ENCODE measurements around the gene KBTBD2.
"Not testable (repeated sequence)": the region's sequence is repeated elsewhere in the genome, so short reads cannot be mapped to it uniquely, and the experiment has no call there.

Gene KBTBD2

GRCh38 chr7:32893207-32893524 lies 1.6 kb upstream of the KBTBD2 start:
- no peak for DNase-seq (ENCODE audit: low read depth)

DNA sequence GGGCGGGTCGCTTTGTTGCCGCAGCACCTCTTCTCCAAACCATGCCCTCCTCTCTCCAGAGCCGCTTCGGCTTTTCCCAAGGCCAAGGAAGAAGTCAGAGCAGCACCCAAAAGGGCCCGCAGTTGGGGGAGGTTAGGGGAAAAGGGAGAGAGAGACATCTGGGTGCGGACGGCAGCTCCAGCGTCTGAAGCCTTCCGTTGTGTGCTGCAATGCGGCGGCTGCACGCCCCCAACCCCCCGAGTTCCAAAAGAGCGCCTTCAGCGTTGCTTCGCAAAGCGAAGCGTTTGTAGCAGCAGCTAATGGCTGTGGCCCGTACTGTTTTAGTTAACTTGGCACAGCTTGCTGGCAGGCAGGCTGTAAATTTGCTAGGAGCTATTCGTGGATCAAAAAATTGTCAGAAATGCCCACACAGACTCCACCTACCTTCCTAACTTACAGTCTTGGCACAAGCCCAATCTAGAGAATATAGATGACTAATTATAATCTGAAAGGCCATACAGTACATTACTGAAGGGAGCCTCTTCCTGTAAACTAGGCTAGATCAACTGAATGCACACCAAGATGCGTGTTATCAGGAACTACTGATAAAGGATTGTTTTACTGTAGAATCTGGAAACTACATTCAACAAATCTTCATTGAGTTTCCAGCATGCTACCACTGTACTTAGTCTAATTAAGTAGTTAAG lies 1.1 kb upstream of the KBTBD2 start:
- no peak for DNase-seq (ENCODE audit: low read depth)

- DNase-seq (ENCODE audit: low read depth): peak; percentile 91
Measured at GRCh38 chr7:32891800-32892520, 400 bp upstream of the KBTBD2 start.

- no peak for DNase-seq (ENCODE audit: low read depth)
Measured at GRCh38 chr7:32890793-32891042, 842 bp downstream of the KBTBD2 start.

DNA sequence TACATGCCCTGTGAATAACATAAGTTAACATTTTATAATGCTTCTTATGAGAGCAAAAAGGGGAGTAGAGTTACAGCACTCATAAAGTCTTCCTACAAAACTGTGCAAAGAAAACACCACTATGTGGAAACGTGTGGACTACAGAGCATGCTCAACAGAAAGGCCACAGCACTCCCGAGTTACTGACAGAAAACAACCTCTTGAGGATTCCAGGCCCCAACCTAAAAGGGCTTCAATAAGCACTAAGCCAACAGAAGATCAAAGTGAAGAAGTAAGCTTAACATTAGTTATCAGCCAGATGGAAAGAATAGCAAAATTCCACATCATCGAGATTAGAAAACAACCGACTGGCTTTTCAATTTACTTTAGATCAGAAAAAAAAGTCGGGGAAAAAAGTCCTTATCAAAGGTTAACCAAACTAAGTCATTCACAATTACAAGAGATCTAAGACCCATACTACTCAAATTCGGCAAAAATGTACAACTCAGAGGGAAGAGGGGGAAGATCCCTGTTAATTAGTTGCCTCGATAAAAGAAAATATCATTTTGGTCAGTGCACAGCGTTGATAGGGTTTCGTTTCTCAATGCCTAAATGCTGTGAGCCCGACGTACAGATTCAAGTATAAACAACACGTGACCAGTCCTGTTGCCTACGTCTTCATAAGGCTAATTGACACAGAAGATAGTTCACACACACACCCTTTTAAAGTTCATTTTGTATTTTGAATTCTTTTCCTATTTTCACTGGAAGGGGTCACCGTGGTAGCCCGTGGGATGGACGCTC lies 1.4 kb downstream of the KBTBD2 start:
- DNase-seq (ENCODE audit: low read depth): peak; percentile 33

GRCh38 chr7:32888505-32888904 lies 3.1 kb downstream of the KBTBD2 start:
- DNase-seq (ENCODE audit: low read depth): no peak

DNA sequence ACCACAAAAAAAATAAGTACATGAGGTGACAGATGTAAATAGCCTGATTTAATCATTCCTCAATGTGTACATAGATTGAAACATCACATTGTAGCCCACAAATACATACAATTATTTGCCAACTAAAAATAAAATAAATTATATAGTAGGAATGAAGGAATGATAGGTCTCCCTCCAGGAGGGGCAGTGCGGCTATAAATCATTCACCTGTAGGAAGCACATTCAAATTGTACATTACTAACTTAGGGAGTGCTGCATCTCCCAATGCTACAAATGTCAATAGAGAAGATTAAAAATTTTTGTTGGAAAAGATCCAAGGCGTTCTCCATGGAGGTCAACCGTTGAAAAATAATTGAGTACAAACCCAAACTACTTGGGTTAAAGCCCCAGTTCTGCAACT lies 4.2 kb downstream of the KBTBD2 start:
- DNase-seq (ENCODE audit: low read depth): no peak

DNA sequence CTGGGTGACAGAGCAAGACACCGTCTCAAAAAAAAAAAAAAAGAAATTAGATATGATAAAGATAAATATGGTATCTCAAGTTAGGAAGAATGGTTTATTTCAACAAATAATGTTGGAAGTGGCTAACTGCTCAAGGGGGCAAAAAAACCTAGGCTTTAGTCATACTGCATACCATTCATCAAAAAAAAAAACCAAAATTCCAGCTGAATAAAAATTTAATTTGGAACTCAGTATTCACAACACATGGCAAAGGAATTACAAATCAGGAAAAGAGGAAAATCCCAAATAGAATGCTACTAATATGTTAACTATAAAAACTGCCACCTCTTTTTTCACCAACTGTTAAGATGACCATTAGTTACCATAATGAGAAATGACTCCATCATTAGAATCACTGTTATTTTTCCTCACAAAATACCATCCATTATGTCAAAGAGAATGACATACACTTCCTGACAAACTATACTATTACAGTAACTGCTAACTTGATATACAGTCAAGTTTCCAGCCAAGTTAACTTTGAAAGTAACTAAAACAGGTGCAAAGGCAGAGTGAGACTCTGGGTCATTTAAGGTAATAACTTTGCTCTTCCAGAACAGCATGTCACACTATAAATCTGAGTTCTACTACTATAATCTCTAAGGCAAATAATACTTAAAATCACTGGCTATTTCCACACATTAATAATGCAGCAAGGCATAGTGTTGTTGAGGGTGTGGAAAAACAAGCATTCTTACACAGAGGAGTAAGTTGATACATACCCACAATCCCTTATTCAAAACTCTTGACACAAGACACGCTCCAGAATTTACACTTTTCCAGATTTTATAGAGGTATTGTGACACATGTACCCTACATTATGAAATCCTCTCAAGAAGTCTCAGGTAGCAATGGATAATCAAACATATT lies 10.2 kb downstream of the KBTBD2 start:
- no peak for DNase-seq (ENCODE audit: low read depth)

- DNase-seq (ENCODE audit: low read depth): no peak
Measured at GRCh38 chr7:32879460-32879859, 12.1 kb downstream of the KBTBD2 start.

- DNase-seq (ENCODE audit: low read depth): not testable (repeated sequence)
Measured at GRCh38 chr7:32878023-32878422, 13.5 kb downstream of the KBTBD2 start.

DNA sequence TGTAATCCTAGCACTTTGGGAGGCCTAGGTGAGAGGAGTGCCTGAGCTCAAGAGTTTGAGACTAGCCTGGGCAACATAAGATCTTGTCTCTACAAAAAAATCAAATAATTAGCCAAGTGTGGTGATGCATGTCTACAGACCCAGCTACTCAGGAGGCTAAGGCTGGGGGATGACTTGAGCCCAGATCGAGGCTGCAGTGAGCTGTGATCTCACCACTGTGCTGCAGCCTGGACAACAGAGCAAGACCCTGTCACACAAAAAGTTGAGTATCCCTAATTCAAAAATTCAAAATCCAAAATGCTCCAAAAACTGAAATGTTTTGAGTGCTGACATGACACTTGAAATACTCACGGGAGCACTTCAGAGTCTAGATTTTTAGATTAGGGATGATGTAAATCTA lies 19.1 kb downstream of the KBTBD2 start:
- no peak for DNase-seq (ENCODE audit: low read depth)

DNA sequence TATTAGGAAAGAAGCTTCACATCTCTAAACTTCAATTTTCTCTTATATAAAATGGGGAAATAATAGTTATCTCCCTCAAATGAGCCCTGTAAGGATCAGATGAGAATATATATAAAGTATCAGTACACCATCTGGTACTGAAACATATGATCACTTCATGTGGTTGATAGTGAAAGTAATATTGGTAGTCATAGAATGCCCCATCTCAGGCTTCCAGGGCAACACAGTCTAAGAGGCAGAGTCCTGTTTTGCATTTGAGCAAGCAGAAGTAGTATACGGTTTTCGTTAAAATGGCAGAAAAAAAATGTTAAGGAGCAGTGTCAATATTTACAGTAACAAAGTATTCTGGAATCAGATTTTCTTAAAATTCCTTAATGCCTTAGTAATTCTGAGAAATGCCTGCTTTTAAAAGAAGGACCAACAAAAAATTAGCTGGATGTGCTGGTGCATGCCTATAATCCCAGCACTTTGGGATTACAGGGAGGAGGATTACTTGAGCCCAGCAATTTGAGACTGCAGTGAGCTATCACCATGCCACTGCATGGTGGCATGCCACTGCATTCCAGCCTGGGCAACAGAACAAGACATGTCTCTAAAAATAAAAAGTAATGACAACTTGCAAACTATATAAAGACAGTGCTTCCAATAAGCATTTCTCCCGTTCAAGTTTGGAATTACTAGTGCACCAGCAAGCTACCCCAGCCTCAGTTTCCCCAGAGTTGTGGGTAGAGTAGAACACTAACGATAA lies 19.8 kb downstream of the KBTBD2 start:
- DNase-seq (ENCODE audit: low read depth): no peak

DNA sequence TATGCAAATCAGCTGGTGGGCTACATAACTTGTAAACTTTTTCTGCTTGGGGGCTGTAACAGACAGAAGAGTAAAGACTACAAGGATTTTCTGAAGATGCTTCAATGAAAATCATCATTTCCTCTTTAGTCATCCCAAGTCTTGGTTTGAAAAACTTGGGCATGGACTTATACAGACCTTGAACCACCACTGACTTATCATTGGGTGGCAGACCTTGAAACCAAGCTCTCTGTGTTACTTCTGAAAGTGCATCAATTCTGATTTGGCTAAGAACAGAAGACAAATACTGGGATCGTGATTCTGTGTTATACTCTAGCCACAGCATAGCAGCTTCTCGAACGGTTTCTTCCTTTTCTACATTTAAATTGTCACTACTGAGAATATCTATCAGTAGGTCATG lies 21.3 kb downstream of the KBTBD2 start:
- DNase-seq (ENCODE audit: low read depth): no peak

GRCh38 chr7:32869716-32870115 lies 21.8 kb downstream of the KBTBD2 start:
- no peak for DNase-seq (ENCODE audit: low read depth)

- no peak for DNase-seq (ENCODE audit: low read depth)
Measured at GRCh38 chr7:32868116-32868515, 23.4 kb downstream of the KBTBD2 start.

- no peak for DNase-seq (ENCODE audit: low read depth)
Measured at GRCh38 chr7:32865448-32866030, 26.0 kb downstream of the KBTBD2 start.

DNA sequence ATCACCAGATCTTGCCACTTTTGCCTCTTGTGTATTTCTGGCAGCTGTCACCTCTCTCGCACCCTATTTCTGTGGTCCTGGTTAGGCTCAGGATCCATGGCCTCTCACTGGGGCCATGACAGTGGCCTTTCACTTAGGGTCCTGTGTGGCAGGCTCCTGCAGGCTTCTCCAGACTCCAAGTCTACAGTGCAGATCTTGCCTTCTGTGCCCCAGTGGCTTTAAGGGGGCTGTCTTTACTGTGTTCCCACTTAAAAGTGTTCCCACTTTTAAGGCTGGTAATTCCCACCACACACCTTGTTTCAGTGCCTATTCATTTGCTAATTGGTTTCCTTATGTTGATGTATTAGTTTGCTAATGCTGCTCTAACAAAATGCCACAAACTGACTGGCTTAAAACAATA lies 27.7 kb downstream of the KBTBD2 start:
- DNase-seq (ENCODE audit: low read depth): not testable (repeated sequence)

DNA sequence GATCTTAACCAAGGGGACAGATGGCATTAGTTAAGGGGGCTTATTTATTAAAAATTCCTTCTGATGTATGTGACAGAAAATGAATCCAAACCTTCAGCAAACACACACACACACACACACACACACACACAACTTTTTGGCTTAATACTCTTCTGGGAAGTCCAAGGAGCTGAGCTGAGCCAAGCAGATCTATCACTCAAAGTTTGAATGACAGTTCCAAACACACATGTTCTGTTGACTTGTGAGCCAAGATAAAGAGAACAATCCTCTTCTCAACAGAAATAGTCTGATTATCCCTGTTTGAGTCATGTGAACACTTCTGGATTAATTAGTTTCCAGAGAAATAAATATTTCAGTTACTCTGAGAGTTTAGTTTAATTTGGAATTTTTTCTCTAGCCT lies 31.5 kb downstream of the KBTBD2 start:
- no peak for DNase-seq (ENCODE audit: low read depth)

DNA sequence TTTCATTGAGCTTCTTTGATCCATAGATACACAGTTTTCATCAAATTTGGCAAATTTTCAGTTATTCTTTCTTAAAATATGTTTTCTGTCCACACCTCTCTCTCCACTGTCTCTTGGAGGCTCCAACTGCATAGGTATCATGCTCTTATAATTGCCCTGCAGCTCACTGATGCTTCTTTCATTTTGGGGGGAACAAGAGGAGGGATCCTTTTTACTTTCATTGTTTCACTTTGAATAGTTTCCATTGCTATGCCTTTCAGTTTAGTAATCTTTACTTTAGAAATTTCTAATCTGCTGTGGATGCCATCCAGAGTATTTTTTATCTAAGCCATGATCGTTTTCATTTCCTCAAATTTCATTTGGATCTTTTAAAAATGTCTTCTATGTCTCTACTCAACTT lies 32.9 kb downstream of the KBTBD2 start:
- no peak for DNase-seq (ENCODE audit: low read depth)

- DNase-seq (ENCODE audit: low read depth): not testable (repeated sequence)
Measured at GRCh38 chr7:32857063-32857462, 34.5 kb downstream of the KBTBD2 start.

Data from stromal cell of bone marrow (primary cell).